Stimulated activated CD4-positive, alpha-beta T cell treated with anti-CD3 and anti-CD28 coated beads, Interleukin-12 subunit alpha, Interleukin-12 subunit beta, amount 100 ng/mL, for 48 hours (primary cell): ENCODE measurements around the gene FAM163B.

ENCODE experiments used
- DNase-seq, 3 donors: peaks; one replicate each; pipeline ENCODE4 v3.0.0-alpha.2; 2020; ENCODE audit warnings: low read depth in 2 of 3, low spot score in 1 of 3

Gene FAM163B

DNA sequence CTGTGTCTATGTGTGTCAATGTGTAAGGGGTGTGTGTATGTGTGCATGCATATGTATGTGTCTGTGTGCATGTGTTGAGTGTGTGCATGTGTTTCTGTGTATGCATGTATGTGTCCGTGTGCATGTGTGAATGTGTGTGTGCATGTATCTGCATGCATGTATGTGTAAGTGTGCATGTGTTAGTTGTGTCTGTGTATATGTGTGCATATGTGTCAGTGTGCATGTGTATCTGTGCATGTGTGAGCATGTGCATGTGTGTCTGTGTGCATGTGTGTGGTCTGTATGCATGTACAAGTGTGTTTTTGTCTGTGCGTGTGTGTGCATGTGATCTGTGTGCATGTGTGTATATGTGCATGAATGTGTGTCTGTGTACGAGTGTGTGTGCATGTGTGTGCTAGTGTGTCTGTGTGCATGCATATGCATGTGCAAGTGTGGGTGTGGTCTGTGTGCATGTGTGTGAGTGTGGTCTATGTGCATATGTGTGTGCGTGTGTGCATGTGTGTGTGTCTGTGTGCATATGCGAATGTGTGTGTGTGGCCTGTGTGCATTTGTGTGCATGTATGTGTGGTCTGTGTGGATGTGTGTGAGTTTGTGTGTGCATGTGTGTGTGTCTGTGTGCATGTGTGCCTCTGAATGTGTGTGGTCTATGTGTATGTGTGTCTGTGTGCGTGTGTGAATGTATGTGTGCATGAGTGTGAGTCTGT, 9.6 kb downstream of the FAM163B start:
- DNase-seq = no peak

DNA sequence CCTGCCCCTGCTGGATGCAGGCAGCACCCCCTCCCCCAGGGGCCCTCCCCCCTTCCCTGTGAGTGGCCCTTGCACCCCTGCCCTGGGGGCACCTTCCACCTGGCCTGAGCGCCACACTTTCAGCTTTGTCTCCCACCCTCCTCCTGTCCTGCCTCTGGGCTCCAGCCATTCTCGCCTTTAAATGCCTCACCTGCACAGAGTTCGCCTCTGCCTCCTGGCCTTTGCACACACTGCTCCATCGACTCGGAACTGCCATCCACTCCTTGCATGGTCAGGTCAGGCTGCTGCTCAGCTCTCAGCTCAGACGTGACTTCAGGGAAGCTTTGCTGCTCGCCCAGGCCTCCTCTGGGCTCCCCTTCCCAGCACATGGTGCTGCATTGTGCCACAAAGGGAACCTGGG, 10.2 kb downstream of the FAM163B start:
- no peak for DNase-seq

GRCh38 chr9:133597316-133597957, 11.8 kb downstream of the FAM163B start:
- no peak for DNase-seq

DNA sequence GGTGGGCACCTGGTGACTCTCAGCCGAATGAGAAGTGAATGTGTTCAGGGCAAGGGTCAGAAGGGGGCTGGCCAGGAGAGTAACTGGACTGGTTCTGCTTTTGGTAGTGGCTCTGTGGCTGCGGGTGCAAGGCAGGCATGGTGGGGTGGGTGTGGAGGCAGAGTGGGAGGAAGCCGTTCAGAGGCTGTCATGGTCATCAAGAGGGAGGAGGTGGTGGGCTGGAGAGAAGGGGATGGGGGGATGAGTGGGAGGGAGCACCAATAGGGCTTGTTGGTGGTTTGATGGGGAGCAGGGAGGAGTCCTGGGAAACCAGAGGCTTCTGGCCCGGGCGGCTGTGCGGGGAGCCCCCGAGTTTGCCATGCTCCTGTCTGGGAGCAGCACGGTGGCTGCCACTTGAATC, 13.3 kb downstream of the FAM163B start:
- DNase-seq = no peak

GRCh38 chr9:133594310-133594709, 14.9 kb downstream of the FAM163B start:
- DNase-seq = no peak

DNA sequence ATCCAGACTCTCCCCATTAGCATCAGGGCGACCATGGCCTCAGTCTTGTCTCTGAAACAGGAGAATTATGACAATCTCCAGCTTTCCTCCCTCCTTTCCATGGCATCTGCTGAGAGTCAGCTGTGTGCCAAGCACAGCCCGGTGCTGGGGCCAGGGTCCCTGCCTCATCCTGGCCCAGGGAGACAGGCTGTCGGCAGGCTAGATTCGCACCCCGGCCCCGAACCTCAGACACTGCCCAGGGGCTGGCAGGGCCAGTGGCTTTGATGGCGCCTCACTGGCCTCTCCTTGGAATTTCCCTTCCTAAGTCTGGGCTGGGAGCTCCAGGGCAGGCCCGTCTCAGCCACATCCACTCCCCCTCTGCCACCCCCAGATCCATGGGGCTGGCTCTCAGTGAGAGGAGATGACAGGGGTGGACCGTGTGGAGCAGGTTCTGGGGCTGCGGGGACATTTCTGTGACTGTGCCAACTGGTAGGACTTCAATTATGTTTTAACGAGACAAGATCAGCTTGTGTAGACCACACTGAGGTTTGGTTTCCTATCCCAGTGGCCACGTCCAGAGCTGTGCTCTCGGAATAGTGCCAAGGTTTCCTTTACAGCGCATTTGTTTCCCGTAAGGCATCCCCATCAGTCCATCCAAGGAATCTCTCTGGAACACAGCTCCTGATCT, 15.5 kb downstream of the FAM163B start:
- no peak for DNase-seq

- DNase-seq = no peak
Observed at GRCh38 chr9:133592731-133593409, 16.3 kb downstream of the FAM163B start.

DNA sequence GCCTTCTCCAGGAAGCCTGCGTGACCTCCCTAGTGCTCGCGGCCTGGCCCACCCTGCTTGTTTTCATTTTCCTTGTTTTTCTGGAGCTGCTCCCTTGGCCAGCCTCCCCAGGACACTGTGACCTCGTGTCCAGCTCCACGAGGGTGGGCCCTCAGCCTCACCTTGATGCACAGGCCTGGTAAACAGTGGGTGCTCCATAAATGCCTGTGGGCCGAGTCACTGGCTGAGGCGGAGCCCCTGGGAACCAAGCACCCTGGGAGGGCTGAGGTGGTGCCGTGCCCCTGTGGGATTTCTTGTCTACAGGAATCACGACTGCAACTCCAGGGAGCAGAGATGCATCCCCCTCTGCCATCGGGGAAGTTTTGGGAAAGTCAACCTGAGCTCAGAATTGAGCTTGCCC, 17.2 kb downstream of the FAM163B start:
- DNase-seq = no peak

- DNase-seq = no peak
Observed at GRCh38 chr9:133591116-133591910, 17.9 kb downstream of the FAM163B start.

DNA sequence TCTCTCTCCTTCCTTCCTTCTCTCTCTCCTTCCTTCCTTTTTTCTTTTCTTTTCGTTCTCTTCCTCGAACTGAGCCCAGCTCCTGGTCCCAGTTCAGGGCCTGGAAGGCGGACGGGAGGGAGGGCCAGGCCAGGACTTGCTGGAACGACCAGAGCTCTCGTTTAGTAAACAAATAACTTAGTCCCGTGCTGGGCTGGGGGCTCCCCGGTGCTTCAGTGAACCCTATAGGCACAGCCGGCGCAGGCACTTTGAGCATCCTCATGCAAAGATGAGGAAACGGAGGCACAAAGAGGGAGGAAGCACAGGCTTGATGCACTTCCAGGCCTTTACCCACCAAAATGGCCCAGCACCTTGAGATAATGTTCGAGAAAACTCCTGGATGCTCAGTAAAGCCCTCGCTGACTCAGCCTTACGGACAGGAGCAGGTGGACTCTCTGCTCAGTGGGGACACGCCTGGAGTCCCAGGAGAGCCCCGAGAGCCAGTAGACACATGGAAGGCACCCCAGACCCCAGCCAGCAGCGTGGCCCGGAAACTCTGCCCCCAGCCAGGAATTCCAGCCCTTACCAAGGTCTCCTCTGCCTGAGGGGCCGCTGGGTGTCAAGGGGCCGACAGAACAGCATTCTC, 18.8 kb downstream of the FAM163B start:
- no peak for DNase-seq

- peak; percentile 12 to 49 (median 34) for DNase-seq
Observed at GRCh38 chr9:133589454-133590227, 19.5 kb downstream of the FAM163B start.

DNA sequence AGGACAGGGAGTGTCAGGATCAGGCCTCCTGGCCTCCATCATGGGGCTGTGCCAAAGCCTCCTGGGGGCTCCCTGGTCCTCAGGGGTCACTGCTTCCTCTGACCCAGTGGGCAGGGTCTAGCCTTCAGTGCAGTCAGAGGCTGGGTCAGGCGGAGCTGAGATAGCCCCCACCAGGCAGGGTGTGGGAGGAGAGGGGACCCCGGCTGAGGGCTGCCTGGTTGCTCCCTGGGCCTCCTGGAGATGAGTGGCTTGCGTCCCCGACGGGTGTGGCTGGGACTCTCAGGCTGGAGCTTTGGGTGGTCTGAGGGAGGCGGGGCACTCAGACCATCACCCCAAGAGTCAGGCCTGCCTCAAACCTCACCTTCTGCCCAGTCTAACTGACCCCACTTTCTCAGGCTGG, 21.7 kb downstream of the FAM163B start:
- DNase-seq = no peak

DNA sequence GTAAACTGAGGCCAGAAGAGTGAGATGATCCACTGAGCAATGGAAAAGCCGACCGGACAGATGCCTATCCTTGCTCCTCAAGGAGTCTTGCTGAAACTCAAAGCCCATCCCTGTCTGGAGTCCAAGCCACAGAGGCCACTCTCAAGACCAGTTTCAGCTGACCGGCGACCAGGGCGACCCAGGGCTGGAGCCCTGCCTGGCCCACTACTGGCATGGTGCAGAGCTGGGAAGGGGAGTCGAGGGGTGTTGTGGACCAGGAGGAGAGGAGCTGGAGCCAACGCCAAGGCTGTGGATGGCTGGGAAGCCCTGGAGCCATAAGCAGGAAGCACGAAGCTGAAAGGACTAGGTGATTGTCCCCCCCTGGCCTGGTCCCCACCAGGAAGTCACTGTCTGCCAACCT, 22.1 kb downstream of the FAM163B start:
- DNase-seq = no peak

- no peak for DNase-seq
Observed at GRCh38 chr9:133585481-133586351, 23.5 kb downstream of the FAM163B start.

- no peak for DNase-seq
Observed at GRCh38 chr9:133584559-133585476, 24.4 kb downstream of the FAM163B start.

GRCh38 chr9:133584167-133584558, 25.0 kb downstream of the FAM163B start:
- DNase-seq = no peak

- no peak for DNase-seq
Observed at GRCh38 chr9:133583586-133583985, 25.6 kb downstream of the FAM163B start.

DNA sequence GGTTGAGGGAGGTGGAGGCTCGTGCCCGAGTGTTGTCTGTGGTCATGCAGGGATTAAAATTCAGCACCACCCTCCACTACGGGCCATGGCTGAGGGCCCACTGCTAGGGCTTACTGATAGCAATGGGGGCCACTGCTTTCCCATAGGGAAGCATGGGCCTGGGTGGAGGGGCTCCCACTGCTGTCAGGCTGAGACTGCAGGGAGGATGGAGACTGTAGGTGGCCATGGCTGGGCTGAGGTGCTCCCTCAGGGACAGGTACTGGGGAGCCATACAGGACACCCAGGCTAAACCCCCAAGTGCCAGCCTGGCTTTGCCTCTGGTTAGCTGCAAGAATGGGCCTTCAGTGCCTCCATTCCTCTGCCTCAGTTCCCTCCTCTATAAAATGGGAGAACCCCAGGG, 26.1 kb downstream of the FAM163B start:
- no peak for DNase-seq
